T-cell (primary cell): ENCODE data around the gene TRIOBP. TPM values are rescaled to one million over a fixed set of nuclear protein-coding genes. Genes with fewer than 3 reads are reported as not detected.

ENCODE experiments used
- ATAC-seq, 4 experiments: fragments of 200-7000 bp in 3 of 4; fragments of 150-1000 bp in 1 of 4; cut with Tn5 transposase; replicated peaks in 1 of 4; 1 replicate in 3 of 4; 2 replicates in 1 of 4; pipeline ENCODE4 v1.10.0; 2021; ENCODE audit warnings: moderate library complexity in 3 of 4, mild to moderate bottlenecking in 2 of 4, moderate number of reproducible peaks in 1 of 4
- CTCF ChIA-PET, 2 donors: fragments of 300-600 bp; sonication (Branson Sonifier 250); formaldehyde crosslinking; loops; one replicate each; lab custom pipeline; 2022; ENCODE audit warnings: antibody characterized with exemption in 2 of 2; lab: Charles Lee
- POLR2A ChIA-PET, 2 donors: fragments of 300-600 bp; sonication (Branson Sonifier 250); formaldehyde crosslinking; loops; one replicate each; lab custom pipeline; 2022; ENCODE audit warnings: antibody characterized with exemption in 2 of 2; lab: Charles Lee
- DNase-seq, 35 experiments: peaks; one replicate each; pipeline versions ENCODE4 v3.0.0 to v3.0.0-alpha.2; 2013 to 2023
- H3K27ac ChIP-seq: one replicate; pipeline ENCODE4 v1.5.1; 2013; ENCODE audit warnings: low read length
- H3K27me3 ChIP-seq, 2 experiments: replicated peaks in 1 of 2; 1 replicate in 1 of 2; 2 replicates in 1 of 2; pipeline versions ENCODE4 v1.6.1 to v1.7.0; 2013; ENCODE audit warnings: low read length in 1 of 2, mixed read lengths in 1 of 2; ENCODE audit not compliant: control insufficient read depth in 2 of 2, insufficient read depth in 2 of 2; ENCODE audit errors: extremely low read depth in 1 of 2
- H3K36me3 ChIP-seq, 2 donors: 1 replicate in 1 of 2; 2 replicates in 1 of 2; pipeline versions ENCODE4 v1.6.1 to v1.7.0; 2013; ENCODE audit warnings: low read length in 1 of 2; ENCODE audit not compliant: control insufficient read depth in 2 of 2, insufficient read depth in 1 of 2; ENCODE audit errors: extremely low read depth in 1 of 2
- H3K4me1 ChIP-seq, 2 experiments: 1 replicate in 1 of 2; 2 replicates in 1 of 2; pipeline versions ENCODE4 v1.6.1 to v1.7.0; 2013; ENCODE audit warnings: low read length in 2 of 2, mixed read lengths in 1 of 2; ENCODE audit not compliant: insufficient read depth in 2 of 2, control insufficient read depth in 1 of 2; ENCODE audit errors: extremely low read depth in 1 of 2
- H3K4me3 ChIP-seq, 2 donors: 1 replicate in 1 of 2; 2 replicates in 1 of 2; pipeline versions ENCODE4 v1.5.1 to v1.7.0; 2013; ENCODE audit warnings: mild to moderate bottlenecking in 2 of 2, low read length in 1 of 2, moderate library complexity in 1 of 2; ENCODE audit not compliant: control insufficient read depth in 1 of 2; ENCODE audit errors: extremely low read depth in 1 of 2
- H3K9me3 ChIP-seq: 2 replicates; pipeline ENCODE4 v1.7.0; 2013
- H3K27ac Mint-ChIP-seq, 2 donors: one replicate each; pipeline ENCODE4 v1.8.0; 2020 to 2021; ENCODE audit warnings: mild to moderate bottlenecking in 2 of 2, mixed read lengths in 2 of 2
- H3K27me3 Mint-ChIP-seq, 2 donors: one replicate each; pipeline ENCODE4 v1.8.0; 2021 to 2022; ENCODE audit warnings: mixed read lengths in 2 of 2
- H3K36me3 Mint-ChIP-seq: one replicate; pipeline ENCODE4 v1.8.0; 2021; ENCODE audit warnings: mixed read lengths
- H3K4me1 Mint-ChIP-seq, 3 donors: one replicate each; pipeline ENCODE4 v1.8.0; 2020 to 2022; ENCODE audit warnings: mixed read lengths in 3 of 3, mild to moderate bottlenecking in 1 of 3
- H3K4me3 Mint-ChIP-seq, 3 donors: one replicate each; pipeline ENCODE4 v1.8.0; 2020 to 2022; ENCODE audit warnings: mild to moderate bottlenecking in 3 of 3, mixed read lengths in 3 of 3, moderate library complexity in 3 of 3
- H3K9me3 Mint-ChIP-seq, 3 donors: one replicate each; pipeline ENCODE4 v1.8.0; 2020 to 2022; ENCODE audit warnings: mixed read lengths in 3 of 3
- WGBS: methylation state at CpG from one replicate; pipeline ENCODE4 v1.1.5; 2013; ENCODE audit warnings: missing lambda C conversion rate; ENCODE audit not compliant: insufficient coverage; 5-methylcytosine and 5-hydroxymethylcytosine counted together
- total RNA-seq, 35 experiments: library from RNA in 6 of 35; stranded (reverse) in 6 of 35; fragments of 120-200 nt in 1 of 35; gene quantifications; one replicate each; pipeline versions ENCODE4 v1.2.1 to v1.2.4 and lab custom pipeline; 2013 to 2026

TRIOBP gene
- total RNA-seq, 5 donors from 2014 or later (not counting 1 experiment from before 2014, with no cell fraction given): 14.5 to 36.8 (median 31.1) TPM

- Histone ChIP-seq H3K9me3 (no peaks in the 10 kb centered on the region), H3K27me3 (peaks cover 0 to 3% of the 10 kb centered on the region in 2 experiments), H3K27ac (no peak overlapping the region), H3K4me1 (no peaks in the 10 kb centered on the region), H3K4me3 (no peak overlapping the region), H3K36me3 (peaks cover 0 to 2% of the 10 kb centered on the region in 2 donors)
- no peak overlapping the region for H3K4me3 Mint-ChIP-seq
- H3K9me3 Mint-ChIP-seq: no peaks in the 10 kb centered on the region
- no peak for DNase-seq
- POLR2A ChIA-PET: no interaction called here
- WGBS: 100% methylated on average over 1 of the region's 1 CpG
- H3K36me3 Mint-ChIP-seq: peaks cover 3% of the 10 kb centered on the region
- ATAC-seq: no peak
- peaks cover 0 to 1% (median 0%) of the 10 kb centered on the region in 3 donors for H3K4me1 Mint-ChIP-seq
- CTCF ChIA-PET: no interaction called here
- H3K27ac Mint-ChIP-seq: no peak overlapping the region
- H3K27me3 Mint-ChIP-seq: no peaks in the 10 kb centered on the region
These were observed 31.8 kb downstream of the TRIOBP start for GRCh38 chr22:37728620-37729019.

- CTCF ChIA-PET: interaction anchor here in 1 of 2 donors (0.6 kb wide), 1 partner anchor 38 kb away, joined by 3 read pairs; no protein-coding TSS in a partner anchor
- 97% methylated on average over 7 of the region's 13 CpGs for WGBS
- DNase-seq: no peak
These were observed 35.1 kb downstream of the TRIOBP start for GRCh38 chr22:37731804-37732471.

GRCh38 chr22:37732699-37733607, 36.1 kb downstream of the TRIOBP start:
- ChIA-PET CTCF (no interaction called here), POLR2A (interaction anchor here in 1 of 2 donors (0.6 kb wide), 1 partner anchor 22 kb away, joined by 5 read pairs; no protein-coding TSS in a partner anchor)
- Histone ChIP-seq H3K36me3 (peaks cover 0 to 2% of the 10 kb centered on the region in 2 donors), H3K27ac (no peak overlapping the region), H3K4me3 (no peak overlapping the region), H3K4me1 (no peaks in the 10 kb centered on the region), H3K9me3 (no peaks in the 10 kb centered on the region), H3K27me3 (peaks cover 0 to 22% of the 10 kb centered on the region in 2 experiments)
- 92% methylated on average over 11 of the region's 19 CpGs for WGBS
- Mint-ChIP-seq H3K9me3 (no peaks in the 10 kb centered on the region), H3K4me3 (no peak overlapping the region), H3K4me1 (peaks cover 0 to 1% (median 0%) of the 10 kb centered on the region in 3 donors), H3K36me3 (no peaks in the 10 kb centered on the region), H3K27me3 (no peaks in the 10 kb centered on the region), H3K27ac (no peak overlapping the region)
- ATAC-seq: no peak
- DNase-seq: no peak

More at GRCh38 chr22:37731804-37732471, 35.1 kb downstream of the TRIOBP start:
- no peaks in the 10 kb centered on the region for H3K36me3 Mint-ChIP-seq
- no peak for ATAC-seq
- H3K27me3 Mint-ChIP-seq: no peaks in the 10 kb centered on the region
- peaks cover 0 to 2% of the 10 kb centered on the region in 2 donors for H3K36me3 ChIP-seq
- H3K4me1 Mint-ChIP-seq: peaks cover 0 to 1% (median 0%) of the 10 kb centered on the region in 3 donors
- POLR2A ChIA-PET: no interaction called here
- no peaks in the 10 kb centered on the region for H3K4me1 ChIP-seq
- no peak overlapping the region for H3K27ac Mint-ChIP-seq
- no peak overlapping the region for H3K27ac ChIP-seq
- H3K4me3 Mint-ChIP-seq: no peak overlapping the region
- H3K9me3 ChIP-seq: no peaks in the 10 kb centered on the region
- H3K9me3 Mint-ChIP-seq: no peaks in the 10 kb centered on the region
- H3K4me3 ChIP-seq: no peak overlapping the region
- H3K27me3 ChIP-seq: peaks cover 0 to 18% of the 10 kb centered on the region in 2 experiments

- Histone ChIP-seq H3K27me3 (peaks cover 0 to 27% of the 10 kb centered on the region in 2 experiments), H3K36me3 (peaks cover 0 to 2% of the 10 kb centered on the region in 2 donors), H3K4me3 (no peak overlapping the region), H3K9me3 (no peaks in the 10 kb centered on the region), H3K4me1 (no peaks in the 10 kb centered on the region), H3K27ac (no peak overlapping the region)
- DNase-seq (no peak), ATAC-seq (no peak)
- POLR2A ChIA-PET: no interaction called here
- Mint-ChIP-seq H3K9me3 (no peaks in the 10 kb centered on the region), H3K36me3 (no peaks in the 10 kb centered on the region), H3K4me1 (no peaks in the 10 kb centered on the region), H3K4me3 (no peak overlapping the region), H3K27me3 (peaks cover 4% of the 10 kb centered on the region in 2 donors), H3K27ac (no peak overlapping the region)
- 84% methylated on average over 6 of the region's 11 CpGs for WGBS
- CTCF ChIA-PET: no interaction called here
These were observed 37.0 kb downstream of the TRIOBP start for GRCh38 chr22:37733625-37734401.

GRCh38 chr22:37734402-37734700, 37.5 kb downstream of the TRIOBP start:
- Mint-ChIP-seq H3K27me3 (peaks cover 4% of the 10 kb centered on the region in 2 donors), H3K4me1 (no peaks in the 10 kb centered on the region), H3K4me3 (no peak overlapping the region), H3K27ac (no peak overlapping the region), H3K36me3 (no peaks in the 10 kb centered on the region), H3K9me3 (no peaks in the 10 kb centered on the region)
- Histone ChIP-seq H3K27me3 (peaks cover 0 to 32% of the 10 kb centered on the region in 2 experiments), H3K4me1 (peaks cover 0 to 2% of the 10 kb centered on the region in 2 experiments), H3K27ac (no peak overlapping the region), H3K36me3 (peaks cover 0 to 2% of the 10 kb centered on the region in 2 donors), H3K4me3 (no peak overlapping the region), H3K9me3 (no peaks in the 10 kb centered on the region)
- ATAC-seq: no peak
- CTCF ChIA-PET: no interaction called here
- 89% methylated on average over 3 of the region's 6 CpGs for WGBS
- no peak for DNase-seq
- POLR2A ChIA-PET: no interaction called here

- H3K36me3 ChIP-seq: peaks cover 0 to 2% of the 10 kb centered on the region in 2 donors
- H3K4me1 ChIP-seq: peaks cover 2% of the 10 kb centered on the region in 2 experiments
- no peaks in the 10 kb centered on the region for H3K9me3 ChIP-seq
- DNase-seq: no peak
- ChIA-PET POLR2A (no interaction called here), CTCF (no interaction called here)
- Mint-ChIP-seq H3K36me3 (no peaks in the 10 kb centered on the region), H3K9me3 (no peaks in the 10 kb centered on the region), H3K4me1 (no peaks in the 10 kb centered on the region), H3K27me3 (peaks cover 4% of the 10 kb centered on the region in 2 donors), H3K4me3 (no peak overlapping the region), H3K27ac (no peak overlapping the region)
- 83% methylated on average over 16 of the region's 16 CpGs for WGBS
- no peak overlapping the region for H3K4me3 ChIP-seq
- peaks cover 0 to 37% of the 10 kb centered on the region in 2 experiments for H3K27me3 ChIP-seq
- H3K27ac ChIP-seq: no peak overlapping the region
- ATAC-seq: no peak
These were observed 38.2 kb downstream of the TRIOBP start for GRCh38 chr22:37734964-37735451.
